ENCODE results near the gene GPATCH2.
"Not testable (repeated sequence)": the region's sequence is repeated elsewhere in the genome, so short reads cannot be mapped to it uniquely, and the experiment has no call there.

DNA sequence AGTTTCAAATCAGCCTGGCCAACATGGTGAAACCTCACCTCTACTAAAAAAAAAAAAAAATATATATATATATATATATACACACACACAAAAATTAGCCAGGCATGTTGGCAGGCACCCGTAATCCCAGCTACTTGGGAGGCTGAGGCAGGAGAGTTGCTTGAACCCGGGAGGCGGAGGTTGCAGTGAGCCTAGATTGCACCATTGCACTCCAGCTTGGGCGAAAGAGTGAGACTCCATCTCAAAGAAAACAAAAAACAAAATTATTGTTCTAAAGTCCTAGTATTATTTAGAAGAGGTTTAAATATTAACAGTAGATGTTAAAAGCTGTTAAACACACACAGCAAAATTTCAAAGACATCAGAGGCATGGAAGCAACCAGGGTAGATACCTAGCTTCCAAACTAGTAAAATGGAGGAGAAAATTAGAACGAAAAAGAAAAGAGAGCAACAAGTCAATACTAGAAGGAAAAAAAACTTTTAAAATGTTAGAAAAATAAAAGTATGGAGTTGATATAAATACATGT is 46.5 kb downstream of the GPATCH2 start:
- TF ChIP-seq, protein P1, sequence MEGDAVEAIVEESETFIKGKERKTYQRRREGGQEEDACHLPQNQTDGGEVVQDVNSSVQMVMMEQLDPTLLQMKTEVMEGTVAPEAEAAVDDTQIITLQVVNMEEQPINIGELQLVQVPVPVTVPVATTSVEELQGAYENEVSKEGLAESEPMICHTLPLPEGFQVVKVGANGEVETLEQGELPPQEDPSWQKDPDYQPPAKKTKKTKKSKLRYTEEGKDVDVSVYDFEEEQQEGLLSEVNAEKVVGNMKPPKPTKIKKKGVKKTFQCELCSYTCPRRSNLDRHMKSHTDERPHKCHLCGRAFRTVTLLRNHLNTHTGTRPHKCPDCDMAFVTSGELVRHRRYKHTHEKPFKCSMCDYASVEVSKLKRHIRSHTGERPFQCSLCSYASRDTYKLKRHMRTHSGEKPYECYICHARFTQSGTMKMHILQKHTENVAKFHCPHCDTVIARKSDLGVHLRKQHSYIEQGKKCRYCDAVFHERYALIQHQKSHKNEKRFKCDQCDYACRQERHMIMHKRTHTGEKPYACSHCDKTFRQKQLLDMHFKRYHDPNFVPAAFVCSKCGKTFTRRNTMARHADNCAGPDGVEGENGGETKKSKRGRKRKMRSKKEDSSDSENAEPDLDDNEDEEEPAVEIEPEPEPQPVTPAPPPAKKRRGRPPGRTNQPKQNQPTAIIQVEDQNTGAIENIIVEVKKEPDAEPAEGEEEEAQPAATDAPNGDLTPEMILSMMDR (IDR thresholded peaks at IDR 0.05): not testable (repeated sequence)
- TF ChIP-seq POLR2A (IDR thresholded peaks at IDR 0.05): not testable (repeated sequence)
